Naive thymus-derived CD4-positive, alpha-beta T cell (primary cell): ENCODE measurements around the gene DCAF8. TPM values are rescaled to one million over a fixed set of nuclear protein-coding genes. Genes with fewer than 3 reads are reported as not detected.

Experiments
- ATAC-seq: fragments of 150-1000 bp; cut with Tn5 transposase; 2 replicates; pipeline ENCODE4 v1.10.0; 2021; ENCODE audit warnings: mild to moderate bottlenecking, moderate library complexity
- CTCF ChIA-PET: fragments of 350-600 bp; sonication (Branson Sonifier 250); formaldehyde crosslinking; loops from one replicate; lab custom pipeline; 2021; ENCODE audit warnings: antibody characterized with exemption; lab: Charles Lee
- POLR2A ChIA-PET: fragments of 350-600 bp; sonication (Branson Sonifier 250); formaldehyde crosslinking; loops from one replicate; lab custom pipeline; 2021; ENCODE audit warnings: antibody characterized with exemption, inconsistent platforms; lab: Charles Lee
- DNase-seq, 9 donors: peaks; one replicate each; pipeline versions ENCODE4 v3.0.0 to v3.0.0-alpha.2; 2020 to 2022; ENCODE audit warnings: mixed read lengths in 1 of 9
- H3K27ac ChIP-seq: one replicate; pipeline ENCODE4 v1.7.0; 2013; ENCODE audit warnings: mild to moderate bottlenecking, low read depth, low read length, moderate library complexity
- H3K27me3 ChIP-seq, 2 donors: one replicate each; pipeline ENCODE4 v1.7.0; 2013; ENCODE audit warnings: low read length in 2 of 2, mild to moderate bottlenecking in 2 of 2, moderate library complexity in 2 of 2; ENCODE audit not compliant: control insufficient read depth in 2 of 2, insufficient read depth in 2 of 2
- H3K36me3 ChIP-seq, 3 experiments: 1 replicate in 2 of 3; 2 replicates in 1 of 3; pipeline ENCODE4 v1.7.0; 2013; ENCODE audit warnings: low read length in 3 of 3, mild to moderate bottlenecking in 3 of 3, moderate library complexity in 1 of 3; ENCODE audit not compliant: insufficient read depth in 3 of 3, control insufficient read depth in 2 of 3
- H3K4me1 ChIP-seq, 2 donors: one replicate each; pipeline ENCODE4 v1.7.0; 2013; ENCODE audit warnings: low read length in 2 of 2, mild to moderate bottlenecking in 2 of 2, moderate library complexity in 1 of 2; ENCODE audit not compliant: control insufficient read depth in 2 of 2, insufficient read depth in 2 of 2
- H3K4me3 ChIP-seq: 2 replicates; pipeline ENCODE4 v1.7.0; 2013; ENCODE audit warnings: mild to moderate bottlenecking, low read length
- H3K9me3 ChIP-seq, 3 experiments: 1 replicate in 2 of 3; 2 replicates in 1 of 3; pipeline ENCODE4 v1.7.0; 2013; ENCODE audit warnings: low read length in 3 of 3; ENCODE audit not compliant: control insufficient read depth in 2 of 3
- H3K27ac Mint-ChIP-seq, 9 donors: one replicate each; pipeline ENCODE4 v1.8.0; 2020 to 2022; ENCODE audit warnings: mixed read lengths in 9 of 9, mild to moderate bottlenecking in 8 of 9, moderate library complexity in 5 of 9, inconsistent platforms in 2 of 9
- H3K27me3 Mint-ChIP-seq, 5 donors: one replicate each; pipeline ENCODE4 v1.8.0; 2021 to 2022; ENCODE audit warnings: mixed read lengths in 5 of 5, mild to moderate bottlenecking in 1 of 5
- H3K36me3 Mint-ChIP-seq, 5 donors: one replicate each; pipeline ENCODE4 v1.8.0; 2020 to 2022; ENCODE audit warnings: mixed read lengths in 5 of 5, mild to moderate bottlenecking in 3 of 5, inconsistent platforms in 1 of 5
- H3K4me1 Mint-ChIP-seq, 7 donors: one replicate each; pipeline ENCODE4 v1.8.0; 2020 to 2022; ENCODE audit warnings: mixed read lengths in 7 of 7, mild to moderate bottlenecking in 3 of 7, inconsistent platforms in 1 of 7
- H3K4me3 Mint-ChIP-seq, 10 donors: one replicate each; pipeline ENCODE4 v1.8.0; 2020 to 2022; ENCODE audit warnings: mild to moderate bottlenecking in 10 of 10, mixed read lengths in 10 of 10, moderate library complexity in 6 of 10, inconsistent platforms in 2 of 10
- H3K9me3 Mint-ChIP-seq, 11 donors: one replicate each; pipeline ENCODE4 v1.8.0; 2020 to 2022; ENCODE audit warnings: mixed read lengths in 11 of 11, mild to moderate bottlenecking in 4 of 11, inconsistent platforms in 1 of 11, moderate library complexity in 1 of 11
- intact Hi-C, 2 donors: fragments of 100-400 bp; cut with micrococcal nuclease; formaldehyde crosslinking; loops; one replicate each; pipeline ENCODE4 v1.15.1; 2023
- polyA plus RNA-seq, 2 donors: library from polyadenylated mRNA; unstranded; fragments of 300-500 nt; fragmentation: Illumina TruSeq; gene quantifications; one replicate each; pipeline ENCODE4 v1.2.3, GENCODE V29; 2021
- total RNA-seq, 6 experiments: library from RNA in 5 of 6; stranded (reverse) in 5 of 6; gene quantifications; 1 replicate in 5 of 6; 2 replicates in 1 of 6; pipeline ENCODE4 v1.2.3 and lab custom pipeline; 2021 to 2026

Gene DCAF8
- total and polyA plus RNA-seq, 7 experiments from 2014 or later: 45.6 to 226 (median 174) TPM

DNA sequence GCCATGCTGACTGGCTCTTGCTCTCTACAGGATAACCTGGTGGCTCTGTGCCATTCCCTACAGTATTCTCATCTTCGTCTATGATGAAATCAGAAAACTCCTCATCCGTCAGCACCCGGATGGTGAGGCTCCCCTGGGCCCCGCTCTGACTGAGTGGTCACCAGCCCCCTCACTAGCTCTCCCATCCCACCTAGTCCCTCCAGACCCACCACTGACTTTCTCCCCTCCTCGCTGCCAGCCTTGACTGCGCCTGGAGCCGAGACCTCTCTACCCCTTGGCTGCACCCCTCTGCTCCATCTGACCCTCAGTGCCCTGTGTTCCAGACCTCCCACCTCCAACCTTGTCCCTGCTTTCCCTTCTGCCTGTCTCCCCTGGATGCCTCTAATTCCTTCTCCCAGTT, 76.1 kb downstream of the DCAF8 start:
- Mint-ChIP-seq H3K36me3 (no peaks in the 10 kb centered on the region), H3K27ac (no peak overlapping the region), H3K4me1 (no peaks in the 10 kb centered on the region), H3K9me3 (no peaks in the 10 kb centered on the region), H3K27me3 (peaks cover 0 to 14% (median 12%) of the 10 kb centered on the region in 5 donors), H3K4me3 (no peak overlapping the region)
- ChIA-PET POLR2A (no interaction called here), CTCF (interaction anchor here (1.1 kb wide), 1 partner anchor 104 kb away, joined by 3 read pairs; no protein-coding TSS in a partner anchor)
- Histone ChIP-seq H3K4me1 (no peaks in the 10 kb centered on the region), H3K4me3 (no peak overlapping the region), H3K27ac (no peak overlapping the region), H3K36me3 (no peaks in the 10 kb centered on the region), H3K27me3 (no peaks in the 10 kb centered on the region), H3K9me3 (no peaks in the 10 kb centered on the region)
- DNase-seq (no peak), ATAC-seq (no peak)
- intact Hi-C loops: no loop called here

- CTCF ChIA-PET: no interaction called here
- no peak overlapping the region for H3K27ac Mint-ChIP-seq
- H3K4me3 Mint-ChIP-seq: no peak overlapping the region
- Histone ChIP-seq H3K36me3 (no peaks in the 10 kb centered on the region), H3K27me3 (no peaks in the 10 kb centered on the region), H3K4me1 (no peaks in the 10 kb centered on the region), H3K27ac (no peak overlapping the region), H3K9me3 (no peaks in the 10 kb centered on the region), H3K4me3 (no peak overlapping the region)
- ATAC-seq (no peak), DNase-seq (no peak)
- intact Hi-C loops: no loop called here
- H3K4me1 Mint-ChIP-seq: peaks cover 0 to 1% (median 0%) of the 10 kb centered on the region in 7 donors
- POLR2A ChIA-PET: no interaction called here
- peaks cover 0 to 1% (median 0%) of the 10 kb centered on the region in 11 donors for H3K9me3 Mint-ChIP-seq
- no peaks in the 10 kb centered on the region for H3K36me3 Mint-ChIP-seq
- H3K27me3 Mint-ChIP-seq: peaks cover 0 to 20% (median 9%) of the 10 kb centered on the region in 5 donors
Observed at GRCh38 chr1:160179336-160179735, 83.0 kb downstream of the DCAF8 start.

DNA sequence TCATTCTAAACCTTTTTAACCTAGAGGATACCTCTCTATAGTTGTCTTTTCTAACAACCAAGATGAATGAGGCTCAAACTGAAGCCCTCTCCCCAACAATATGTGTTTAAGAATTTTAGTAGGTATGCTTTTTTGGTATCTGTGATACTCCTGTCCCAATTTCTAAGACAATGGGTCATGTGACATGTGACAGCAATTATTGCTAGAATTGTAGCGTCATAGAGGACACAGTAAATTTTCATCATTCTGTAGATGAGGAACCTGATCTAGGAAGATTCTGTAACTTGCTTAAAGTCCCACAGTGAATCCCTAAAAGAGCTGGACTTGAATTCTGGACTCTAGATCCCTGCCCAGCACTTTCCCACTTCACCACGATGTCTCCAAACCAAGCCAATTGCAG, 83.6 kb downstream of the DCAF8 start:
- DNase-seq (no peak), ATAC-seq (no peak)
- H3K27me3 Mint-ChIP-seq: peaks cover 0 to 20% (median 9%) of the 10 kb centered on the region in 5 donors
- Histone ChIP-seq H3K27ac (no peak overlapping the region), H3K4me1 (no peaks in the 10 kb centered on the region), H3K4me3 (no peak overlapping the region), H3K9me3 (no peaks in the 10 kb centered on the region), H3K27me3 (no peaks in the 10 kb centered on the region), H3K36me3 (no peaks in the 10 kb centered on the region)
- intact Hi-C loops: no loop called here
- ChIA-PET CTCF (no interaction called here), POLR2A (no interaction called here)
- no peak overlapping the region for H3K4me3 Mint-ChIP-seq
- peaks cover 0 to 2% (median 0%) of the 10 kb centered on the region in 7 donors for H3K4me1 Mint-ChIP-seq
- peaks cover 0 to 1% (median 0%) of the 10 kb centered on the region in 11 donors for H3K9me3 Mint-ChIP-seq
- H3K27ac Mint-ChIP-seq: no peak overlapping the region
- no peaks in the 10 kb centered on the region for H3K36me3 Mint-ChIP-seq

- Histone ChIP-seq H3K9me3 (no peaks in the 10 kb centered on the region), H3K4me1 (no peaks in the 10 kb centered on the region), H3K27ac (no peak overlapping the region), H3K4me3 (no peak overlapping the region), H3K36me3 (no peaks in the 10 kb centered on the region), H3K27me3 (no peaks in the 10 kb centered on the region)
- DNase-seq (no peak), ATAC-seq (no peak)
- POLR2A ChIA-PET: no interaction called here
- peaks cover 0 to 4% (median 0%) of the 10 kb centered on the region in 7 donors for H3K4me1 Mint-ChIP-seq
- H3K9me3 Mint-ChIP-seq: peaks cover 0 to 1% (median 0%) of the 10 kb centered on the region in 11 donors
- no peaks in the 10 kb centered on the region for H3K36me3 Mint-ChIP-seq
- intact Hi-C loops: no loop called here
- H3K4me3 Mint-ChIP-seq: no peak overlapping the region
- CTCF ChIA-PET: no interaction called here
- peaks cover 0 to 25% (median 9%) of the 10 kb centered on the region in 5 donors for H3K27me3 Mint-ChIP-seq
- H3K27ac Mint-ChIP-seq: peak overlapping the region in 1 of 9 donors; percentile 69
Observed at GRCh38 chr1:160177667-160178066, 84.7 kb downstream of the DCAF8 start.

GRCh38 chr1:160177231-160177630, 85.1 kb downstream of the DCAF8 start:
- Mint-ChIP-seq H3K9me3 (peaks cover 0 to 1% (median 0%) of the 10 kb centered on the region in 11 donors), H3K4me1 (peaks cover 0 to 4% (median 0%) of the 10 kb centered on the region in 7 donors), H3K27me3 (peaks cover 0 to 27% (median 9%) of the 10 kb centered on the region in 5 donors), H3K4me3 (no peak overlapping the region), H3K27ac (peak overlapping the region in 1 of 9 donors; percentile 69), H3K36me3 (no peaks in the 10 kb centered on the region)
- no peaks in the 10 kb centered on the region for H3K27me3 ChIP-seq
- no peak overlapping the region for H3K4me3 ChIP-seq
- ChIA-PET CTCF (no interaction called here), POLR2A (no interaction called here)
- no peaks in the 10 kb centered on the region for H3K9me3 ChIP-seq
- no peaks in the 10 kb centered on the region for H3K36me3 ChIP-seq
- DNase-seq: no peak
- no peak for ATAC-seq
- no peak overlapping the region for H3K27ac ChIP-seq
- no peaks in the 10 kb centered on the region for H3K4me1 ChIP-seq
- intact Hi-C loops: no loop called here

- Histone ChIP-seq H3K4me3 (no peak overlapping the region), H3K27me3 (no peaks in the 10 kb centered on the region), H3K27ac (no peak overlapping the region), H3K36me3 (no peaks in the 10 kb centered on the region), H3K4me1 (no peaks in the 10 kb centered on the region), H3K9me3 (no peaks in the 10 kb centered on the region)
- peaks cover 4 to 29% (median 10%) of the 10 kb centered on the region in 5 donors for H3K27me3 Mint-ChIP-seq
- DNase-seq (no peak), ATAC-seq (no peak)
- peak overlapping the region in 1 of 9 donors; percentile 23 for H3K27ac Mint-ChIP-seq
- ChIA-PET POLR2A (no interaction called here), CTCF (no interaction called here)
- peaks cover 3 to 12% (median 9%) of the 10 kb centered on the region in 7 donors for H3K4me1 Mint-ChIP-seq
- no peak overlapping the region for H3K4me3 Mint-ChIP-seq
- intact Hi-C loops: no loop called here
- H3K36me3 Mint-ChIP-seq: no peaks in the 10 kb centered on the region
- no peaks in the 10 kb centered on the region for H3K9me3 Mint-ChIP-seq
Observed at GRCh38 chr1:160171980-160172379, 90.4 kb downstream of the DCAF8 start.

DNA sequence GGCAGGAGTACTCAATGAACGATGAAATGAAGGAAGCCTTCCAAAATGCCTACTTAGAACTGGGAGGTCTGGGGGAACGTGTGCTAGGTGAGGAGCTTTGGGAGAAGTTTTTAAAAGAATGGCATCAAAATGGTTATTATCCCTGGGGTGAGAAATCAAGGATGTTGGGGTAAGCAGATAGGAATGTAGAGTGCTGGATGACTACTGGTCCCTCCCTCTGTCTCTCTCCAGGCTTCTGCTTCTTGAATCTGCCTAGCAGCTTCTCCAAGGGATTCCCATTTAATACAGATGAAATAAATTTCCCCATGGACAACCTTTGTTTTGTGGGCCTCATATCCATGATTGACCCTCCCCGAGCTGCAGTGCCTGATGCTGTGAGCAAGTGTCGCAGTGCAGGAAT, 91.0 kb downstream of the DCAF8 start:
- H3K27ac Mint-ChIP-seq: peak overlapping the region in 1 of 9 donors; percentile 43
- Histone ChIP-seq H3K27ac (no peak overlapping the region), H3K9me3 (no peaks in the 10 kb centered on the region), H3K27me3 (no peaks in the 10 kb centered on the region), H3K4me1 (no peaks in the 10 kb centered on the region), H3K36me3 (no peaks in the 10 kb centered on the region), H3K4me3 (no peak overlapping the region)
- POLR2A ChIA-PET: no interaction called here
- H3K27me3 Mint-ChIP-seq: peaks cover 4 to 33% (median 10%) of the 10 kb centered on the region in 5 donors
- H3K9me3 Mint-ChIP-seq: no peaks in the 10 kb centered on the region
- no peak overlapping the region for H3K4me3 Mint-ChIP-seq
- intact Hi-C loops: no loop called here
- peaks cover 6 to 12% (median 9%) of the 10 kb centered on the region in 7 donors for H3K4me1 Mint-ChIP-seq
- CTCF ChIA-PET: no interaction called here
- H3K36me3 Mint-ChIP-seq: no peaks in the 10 kb centered on the region
- no peak for ATAC-seq
- DNase-seq: no peak
